GM11168 (cell line): ENCODE results near the gene IPPK.
"Not testable (repeated sequence)": the region's sequence is repeated elsewhere in the genome, so short reads cannot be mapped to it uniquely, and the experiment has no call there.

Source experiments
- in situ Hi-C: fragments of 300-500 bp; cut with MboI; formaldehyde crosslinking; loops from one replicate; pipeline ENCODE4 v1.12.0; 2022; ENCODE audit warnings: low sequenced_read_pairs; ENCODE audit not compliant: unreplicated experiment

The IPPK gene

DNA sequence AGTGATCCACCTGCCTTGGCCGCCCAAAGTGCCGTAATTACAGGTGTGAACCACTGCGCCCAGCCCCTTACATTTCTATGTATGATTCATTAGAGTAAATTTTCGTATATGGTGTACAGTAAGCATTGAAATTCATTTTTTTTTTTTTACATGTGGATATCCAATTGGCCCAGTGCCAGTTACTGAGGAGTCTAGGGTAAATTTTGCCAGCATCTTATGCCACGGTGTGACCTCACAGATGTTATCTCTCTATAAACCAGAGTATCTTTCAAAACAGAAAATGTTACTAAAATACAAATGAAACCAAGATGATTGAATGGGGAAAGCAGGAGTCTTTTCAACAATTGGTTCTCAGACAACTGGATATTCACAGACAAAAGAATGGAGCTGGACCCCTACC, 64.7 kb downstream of the IPPK start:
- in situ Hi-C loops = no loop called here

DNA sequence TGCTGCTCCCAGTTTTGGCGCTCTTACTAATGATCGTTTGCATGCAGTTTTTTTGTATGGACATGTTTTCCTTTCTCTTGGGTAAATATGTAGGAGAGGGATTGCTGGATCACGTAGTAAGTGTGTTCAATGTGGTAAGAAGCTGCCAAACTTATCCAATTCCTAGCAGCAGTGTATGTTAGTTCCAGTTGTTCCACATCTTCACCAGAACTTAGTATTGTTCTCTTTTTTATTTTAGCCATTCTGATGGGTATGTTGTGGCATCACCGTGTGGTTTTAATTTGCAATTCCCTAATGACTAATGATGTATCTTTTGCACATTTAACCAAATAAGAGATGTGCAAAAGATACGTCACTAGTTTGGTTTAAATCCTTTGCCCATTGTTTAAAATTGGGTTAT, 65.9 kb downstream of the IPPK start:
- in situ Hi-C loops = no loop called here

DNA sequence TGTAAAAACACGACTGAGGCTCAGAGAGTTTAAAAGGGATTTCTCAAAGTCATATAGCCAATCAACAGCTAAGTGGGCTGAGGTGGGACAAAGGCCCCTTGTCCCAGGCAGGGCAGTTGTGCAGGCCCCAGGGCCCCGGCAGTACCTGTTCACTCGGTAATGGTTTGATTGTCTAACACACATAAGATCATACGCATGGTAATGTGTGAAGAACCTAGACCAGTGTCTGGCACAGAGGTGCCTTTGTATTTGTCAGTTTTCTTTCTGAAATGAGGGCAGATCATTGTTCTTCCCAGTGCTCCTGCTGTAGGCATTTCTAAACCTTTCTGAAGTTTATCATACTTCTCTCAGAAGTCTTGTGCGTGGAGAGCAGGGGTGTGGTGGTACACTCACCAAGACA, 66.8 kb downstream of the IPPK start:
- in situ Hi-C loops = no loop called here

DNA sequence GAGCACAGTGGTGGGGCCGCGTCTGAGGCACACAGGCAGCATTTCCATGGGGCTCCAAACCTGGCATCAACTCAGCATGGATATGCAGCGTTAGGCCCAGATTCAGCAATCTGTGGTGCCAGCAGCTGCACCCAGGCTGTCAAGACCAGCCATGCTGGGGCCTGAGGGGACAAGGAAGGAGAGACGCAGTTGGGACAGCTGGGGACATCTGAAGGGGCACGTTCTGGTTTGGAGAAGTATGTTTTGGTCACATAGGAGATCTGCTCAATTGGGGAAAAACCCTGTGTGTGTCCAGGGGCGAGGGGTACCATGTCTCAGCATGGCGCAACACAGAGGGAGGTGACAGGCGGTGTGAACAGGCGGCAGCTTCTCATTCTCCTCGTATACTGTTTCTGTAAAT, 67.5 kb downstream of the IPPK start:
- in situ Hi-C loops = no loop called here

DNA sequence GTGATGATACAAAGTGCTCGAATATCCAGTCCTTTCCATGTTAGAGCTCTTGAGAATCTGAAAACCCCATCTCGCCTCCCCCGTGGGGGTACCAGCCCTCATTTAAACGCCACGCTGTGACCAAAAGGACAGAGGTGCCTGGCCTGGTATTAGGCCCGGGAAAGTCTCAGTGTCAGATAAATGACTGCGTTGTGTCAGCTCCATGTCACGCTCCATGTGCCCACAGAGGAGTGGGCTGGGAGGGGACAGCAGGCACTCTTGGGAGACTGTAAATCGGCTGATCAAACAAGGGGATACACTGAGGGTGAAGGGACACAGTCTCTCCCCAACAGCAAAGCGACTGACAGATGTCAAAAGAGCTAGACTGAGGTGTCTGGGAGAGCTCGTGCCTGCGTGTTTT, 68.5 kb downstream of the IPPK start:
- in situ Hi-C loops = no loop called here

DNA sequence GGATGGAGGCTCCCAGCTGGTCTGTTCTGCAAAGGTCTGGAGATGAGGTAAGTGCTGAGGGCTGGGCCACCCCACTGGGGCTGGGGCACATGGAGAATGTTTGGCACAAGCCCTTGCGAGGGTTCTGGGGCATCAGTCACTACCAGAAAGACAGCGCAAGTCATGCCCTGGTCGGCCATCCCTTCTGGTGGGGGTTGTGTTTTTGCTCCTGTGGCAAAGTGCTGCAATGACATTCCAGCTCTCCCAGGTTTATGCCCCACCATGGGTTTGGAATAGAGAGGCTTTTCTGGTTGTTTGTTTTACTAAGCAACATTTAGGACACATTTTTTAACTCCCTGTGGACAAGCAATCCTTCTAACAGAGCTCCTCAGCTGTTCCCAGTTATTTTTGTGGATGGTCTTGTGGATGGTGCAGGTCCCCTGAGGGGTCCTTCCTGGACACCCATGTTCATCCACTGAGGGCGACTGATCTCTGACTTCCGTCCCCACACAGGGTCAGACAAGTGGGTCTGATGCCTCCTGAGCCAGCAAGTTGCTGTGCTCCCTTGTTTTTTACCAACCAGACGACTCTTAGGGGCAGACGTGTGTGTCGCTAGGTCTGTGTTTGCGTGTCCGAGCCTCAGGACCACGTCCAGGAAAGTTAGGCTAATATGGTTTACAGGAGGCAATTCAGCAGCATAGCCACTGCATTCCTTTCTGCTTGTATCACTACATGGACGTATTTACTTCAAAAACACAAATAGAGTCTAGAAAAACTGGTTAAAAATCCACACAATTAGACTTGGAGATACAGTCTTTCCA, 69.3 kb downstream of the IPPK start:
- in situ Hi-C loops = no loop called here

DNA sequence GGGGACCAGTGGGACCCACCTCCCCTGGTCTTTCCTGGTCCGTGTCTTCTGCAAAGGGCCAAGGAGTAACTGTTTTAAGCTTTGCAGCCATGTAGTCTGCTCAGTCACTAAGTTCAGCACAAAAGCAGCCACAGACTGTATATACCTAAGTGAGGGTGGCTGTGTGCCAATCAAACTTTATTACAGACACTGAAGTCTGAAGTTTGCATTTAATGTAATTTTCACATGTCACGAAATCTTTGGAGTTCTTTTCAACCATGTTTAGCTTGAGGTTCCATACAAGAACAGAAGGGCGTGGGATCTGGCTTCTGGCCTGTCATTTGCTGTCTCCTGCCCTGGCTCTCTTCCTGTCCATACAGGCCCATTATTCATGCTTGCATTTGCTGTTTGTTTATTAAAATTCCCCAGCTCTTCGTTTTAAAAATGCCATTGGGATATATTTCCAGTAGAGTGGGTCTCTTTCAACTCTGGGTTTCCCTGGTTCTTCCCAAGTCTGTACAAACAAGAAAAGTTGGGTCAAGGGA, 69.9 kb downstream of the IPPK start:
- in situ Hi-C loops = no loop called here

DNA sequence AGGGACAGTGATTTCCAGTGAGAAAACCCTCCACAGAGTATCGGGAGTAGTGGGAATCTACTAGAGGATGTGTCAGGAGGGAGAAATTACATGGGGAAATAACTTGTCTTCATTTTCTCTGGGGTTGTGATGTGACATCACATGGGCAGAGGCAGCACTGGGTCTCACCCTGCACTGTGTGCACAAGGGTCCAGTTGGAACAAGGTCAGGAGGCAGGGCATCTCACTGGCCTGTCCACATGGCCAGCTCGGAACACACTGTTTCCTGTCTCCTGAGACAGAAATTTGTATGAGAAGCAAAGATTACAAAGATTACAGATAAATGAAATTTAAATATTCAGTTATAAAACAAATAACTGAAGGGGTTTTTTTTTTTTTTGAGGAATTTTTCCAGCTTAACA, 71.5 kb downstream of the IPPK start:
- in situ Hi-C loops = no loop called here

DNA sequence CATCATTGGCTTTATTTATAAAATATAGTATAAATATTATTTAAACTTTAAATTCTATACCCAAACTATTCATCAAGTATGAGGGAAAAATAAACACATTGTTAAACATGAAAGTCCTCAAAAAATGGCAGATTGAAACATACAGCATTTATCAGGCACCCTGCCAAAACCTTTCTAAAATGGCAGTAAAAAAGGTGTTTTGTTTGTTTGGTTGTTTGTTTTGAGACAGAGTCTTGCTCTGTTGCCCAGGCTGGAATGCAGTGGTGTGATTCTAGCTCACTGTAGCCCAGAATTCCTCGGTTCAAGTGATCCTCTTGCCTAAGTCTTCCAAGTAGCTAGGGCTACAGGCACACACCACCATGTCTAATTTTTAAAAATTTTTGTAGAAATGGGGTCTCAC, 74.0 kb downstream of the IPPK start:
- in situ Hi-C loops = no loop called here

DNA sequence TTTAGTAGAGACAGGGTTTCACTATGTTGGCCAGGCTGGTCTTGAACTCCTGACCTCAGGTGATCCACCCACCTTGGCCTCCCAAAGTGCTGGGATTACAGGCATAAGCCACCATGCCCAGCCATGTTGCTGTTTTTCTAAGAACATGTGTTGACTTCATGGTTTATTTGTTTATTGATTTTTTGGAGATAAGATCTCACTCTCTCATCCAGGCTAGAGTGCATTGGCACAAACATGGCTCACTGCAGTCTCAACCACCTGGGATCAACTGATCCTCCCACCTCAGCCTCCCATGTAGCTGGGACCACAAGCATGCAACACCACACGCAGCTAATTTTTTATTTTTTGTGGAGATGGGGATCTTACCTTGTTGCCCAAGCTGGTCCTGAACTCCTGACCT, 74.9 kb downstream of the IPPK start:
- in situ Hi-C loops = not testable (repeated sequence)

DNA sequence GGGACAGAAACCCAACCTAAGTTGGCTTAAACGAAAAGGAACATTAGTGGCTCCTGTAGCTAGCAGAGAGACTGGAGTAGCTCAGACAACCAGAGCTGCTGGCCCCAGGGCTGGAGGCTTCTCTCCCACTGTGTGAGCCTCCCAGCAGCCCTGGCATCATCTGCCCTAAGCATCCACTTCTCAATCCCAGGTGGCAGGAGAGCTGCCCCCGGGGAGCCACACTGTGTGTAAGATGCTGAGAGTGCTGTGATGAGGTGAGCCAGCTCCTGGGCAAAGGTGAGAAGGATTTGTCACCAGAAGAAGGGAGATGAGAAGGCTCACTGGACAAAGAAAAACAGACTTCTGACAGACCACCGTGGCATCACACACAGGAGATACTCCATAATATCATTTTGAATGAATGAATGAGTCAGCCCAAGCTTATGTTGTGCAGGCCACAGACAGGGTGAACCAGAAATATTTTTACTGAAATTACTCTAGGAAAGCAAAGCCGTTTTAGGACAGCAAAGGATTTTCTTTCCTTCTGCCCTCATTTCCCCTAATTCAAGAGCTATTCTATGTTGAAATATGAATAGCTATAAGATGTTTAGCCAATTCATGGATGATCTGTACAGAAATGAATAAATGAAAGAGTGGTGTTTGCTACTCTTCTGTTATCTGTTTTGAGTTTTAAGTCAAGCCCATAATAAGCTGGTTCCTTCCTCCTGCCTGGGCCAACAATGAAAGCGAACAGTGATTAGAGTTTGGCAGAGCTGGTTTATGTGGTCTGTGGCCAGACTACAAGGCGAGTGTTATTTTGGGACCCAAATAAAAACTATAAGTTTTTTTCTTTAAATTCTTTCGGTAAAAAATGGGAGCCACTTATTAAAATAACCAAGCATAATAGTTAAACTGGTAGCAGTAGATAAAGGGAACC, 76.7 kb downstream of the IPPK start:
- in situ Hi-C loops = no loop called here

DNA sequence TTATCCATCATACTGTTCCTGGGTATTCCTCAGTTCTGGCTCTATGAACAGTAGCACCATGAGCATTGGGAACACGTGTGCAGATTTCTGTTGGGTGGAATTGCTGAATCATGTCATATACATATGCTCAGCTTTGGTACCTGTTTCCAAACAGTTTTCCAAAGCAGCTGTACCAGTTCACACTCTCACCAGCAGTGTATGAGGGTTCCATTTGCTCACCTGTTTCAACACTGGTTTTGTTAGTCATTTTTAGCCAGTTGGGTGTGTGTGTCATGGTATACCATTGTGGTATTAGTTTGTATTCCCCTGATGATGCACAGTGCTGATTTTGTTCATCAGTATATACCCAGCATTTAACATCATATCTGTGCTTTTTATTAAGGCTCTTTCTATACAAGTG, 77.4 kb downstream of the IPPK start:
- in situ Hi-C loops = no loop called here

DNA sequence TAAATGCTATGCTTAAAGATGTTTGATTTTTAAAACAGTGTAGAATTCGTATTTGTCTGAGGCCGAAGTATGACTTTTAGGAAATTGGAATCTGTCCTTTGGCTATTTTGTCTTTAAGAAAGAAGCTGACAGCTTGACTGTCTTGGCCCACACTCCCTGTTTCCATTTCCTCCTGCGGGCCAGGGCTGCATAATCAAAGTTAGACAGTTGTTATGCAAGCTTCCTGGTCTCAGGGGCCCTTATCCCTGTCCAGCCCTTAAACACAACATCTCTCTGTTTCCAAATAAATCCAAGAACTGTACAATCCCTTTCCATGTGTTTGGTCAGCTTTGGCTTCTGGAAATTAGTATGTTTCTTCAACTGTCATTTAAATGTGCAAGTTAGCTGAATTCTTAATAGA, 79.6 kb downstream of the IPPK start:
- in situ Hi-C loops = no loop called here

DNA sequence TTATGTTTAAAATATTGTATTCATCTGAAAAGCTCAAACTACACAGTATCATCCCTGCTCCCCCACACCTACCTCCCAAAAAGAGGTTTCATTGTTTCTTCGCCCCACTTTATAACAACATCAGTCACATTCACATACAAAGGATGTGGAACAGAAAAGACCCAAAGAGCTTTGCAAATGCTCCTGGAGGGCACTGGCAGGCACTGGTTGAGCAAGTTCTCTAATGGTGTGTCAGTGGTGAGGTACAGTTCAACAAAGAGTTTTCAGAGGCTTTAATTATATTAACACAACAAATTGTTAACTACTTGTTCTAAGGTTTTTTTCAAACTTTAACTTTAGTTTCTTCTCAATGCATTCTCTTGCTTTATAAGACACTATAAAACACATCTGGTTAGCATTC, 80.0 kb downstream of the IPPK start:
- in situ Hi-C loops = no loop called here

DNA sequence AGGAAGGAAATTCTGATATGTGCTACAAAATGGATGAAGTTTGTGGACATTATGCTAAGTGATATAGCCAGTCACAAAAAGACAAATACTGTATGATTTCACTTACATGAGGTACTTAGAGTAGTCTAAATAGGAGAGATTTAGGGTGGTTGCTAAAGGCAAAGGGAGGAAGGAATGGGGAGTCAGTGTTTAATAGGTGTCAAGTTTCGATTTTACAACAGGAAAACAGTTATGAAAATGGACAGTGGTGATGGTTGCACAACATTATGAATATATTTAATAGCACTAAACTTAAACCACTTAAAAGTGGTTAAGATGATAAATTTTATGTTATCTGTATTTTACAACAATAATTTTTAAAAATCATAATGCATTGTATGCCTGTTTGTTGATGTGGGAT, 93.8 kb downstream of the IPPK start:
- in situ Hi-C loops = no loop called here

DNA sequence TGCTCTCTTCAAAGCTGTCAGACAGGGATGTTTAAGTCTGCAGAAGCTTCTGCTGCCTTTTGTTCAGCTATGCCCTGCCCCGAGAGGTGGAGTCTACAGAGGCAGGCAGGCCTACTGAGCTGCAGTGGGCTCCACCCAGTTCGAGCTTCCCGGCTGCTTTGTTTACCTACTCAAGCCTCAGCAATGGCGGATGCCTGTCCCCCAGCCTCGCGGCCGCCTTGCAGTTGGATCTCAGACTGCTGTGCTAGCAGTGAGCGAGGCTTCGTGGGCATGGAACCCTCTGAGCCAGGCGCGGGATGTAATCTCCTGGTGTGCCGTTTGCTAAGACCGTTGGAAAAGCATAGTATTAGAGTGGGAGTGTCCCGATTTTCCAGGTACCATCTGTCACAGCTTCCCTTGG, 96.3 kb downstream of the IPPK start:
- in situ Hi-C loops = not testable (repeated sequence)

DNA sequence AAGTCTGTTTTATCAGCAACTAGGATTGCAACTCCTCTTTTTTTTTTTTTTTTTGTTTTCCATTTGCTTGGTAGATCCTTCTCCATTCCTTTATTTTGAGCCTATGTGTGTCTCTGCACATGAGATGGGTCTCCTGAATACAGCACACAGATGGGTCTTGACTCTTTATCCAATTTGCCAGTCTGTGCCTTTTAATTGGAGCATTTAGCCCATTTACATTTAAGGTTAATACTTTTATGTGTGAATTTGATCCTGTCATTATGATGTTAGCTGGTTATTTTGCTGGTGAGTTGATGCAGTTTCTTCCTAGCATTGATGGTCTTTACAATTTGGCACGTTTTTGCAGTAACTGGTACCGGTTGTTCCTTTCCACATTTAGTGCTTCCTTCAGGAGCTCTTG, 98.1 kb downstream of the IPPK start:
- in situ Hi-C loops = not testable (repeated sequence)

DNA sequence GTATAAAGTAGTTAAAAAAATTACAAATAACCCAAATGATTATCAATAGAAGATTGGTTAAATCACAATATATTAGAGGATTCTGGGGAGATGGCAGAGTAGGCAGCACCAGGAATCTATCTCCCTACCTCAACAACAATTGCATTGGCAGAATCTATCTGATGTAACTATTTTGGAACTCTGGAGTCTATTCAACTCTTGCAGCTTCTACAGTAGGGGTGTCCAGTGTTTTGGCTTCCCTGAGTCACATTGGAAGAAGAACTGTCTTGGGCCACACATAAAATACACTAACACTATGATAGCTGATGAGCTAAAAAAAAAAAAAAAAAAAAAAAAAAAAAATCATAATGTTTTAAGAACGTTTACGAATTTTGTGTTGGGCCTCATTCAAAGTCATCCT, 104.9 kb downstream of the IPPK start:
- in situ Hi-C loops = no loop called here

DNA sequence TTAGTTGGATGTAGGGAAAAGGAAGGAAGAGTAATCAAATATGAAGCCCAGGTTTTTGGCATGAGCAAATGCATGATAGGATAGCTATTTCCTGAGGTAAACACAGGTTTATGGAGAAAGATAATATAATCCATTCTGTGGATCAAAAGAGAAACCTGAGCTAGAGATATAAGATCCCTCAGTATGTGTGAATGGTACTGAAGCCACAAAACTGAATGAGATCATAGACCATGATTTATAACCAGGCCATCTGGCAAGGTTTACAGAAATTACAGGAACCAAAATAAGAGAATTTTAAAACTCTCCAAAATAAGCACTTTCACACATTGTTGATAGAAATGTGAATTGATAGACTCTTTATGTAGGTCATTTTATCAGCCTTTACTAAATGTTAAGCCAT, 105.4 kb downstream of the IPPK start:
- in situ Hi-C loops = no loop called here
